IMR-90 (cell line): ENCODE measurements around the gene CYB5R2. TPM values are rescaled to one million over a fixed set of nuclear protein-coding genes. Genes with fewer than 3 reads are reported as not detected.

Experiments
- ATAC-seq: fragments of 200-7000 bp; cut with Tn5 transposase; 2 replicates; pipeline ENCODE4 v1.9.1; 2020; ENCODE audit warnings: low read depth, mild to moderate bottlenecking, moderate library complexity
- BruUV-seq: library from RNA; stranded (reverse); fragments of 400-500 nt; replicated peaks from 2 replicates; lab custom pipeline; 2021; lab: Mats Ljungman, UMichigan
- CTCF ChIA-PET: fragments of 300-600 bp; formaldehyde crosslinking; extraction: SDS; loops from one replicate; lab custom pipeline; 2021; ENCODE audit warnings: antibody characterized with exemption; lab: Yijun Ruan, JAX
- POLR2A ChIA-PET: fragments of 300-600 bp; sonication (Branson Sonifier 250); formaldehyde crosslinking; loops from one replicate; lab custom pipeline; 2022; ENCODE audit warnings: antibody characterized with exemption; ENCODE audit not compliant: unreplicated experiment; lab: Charles Lee
- DNase-seq: peaks from one replicate; pipeline ENCODE4 v3.0.0; 2013
- H2AFZ ChIP-seq: replicated peaks from 2 replicates; pipeline ENCODE3; 2013; ENCODE audit warnings: low read length, mild to moderate bottlenecking; ENCODE audit not compliant: poor library complexity
- H2AK5ac ChIP-seq: 2 replicates; pipeline ENCODE4 v1.6.1; 2013; ENCODE audit warnings: low read depth, low read length, inconsistent platforms
- H2AK9ac ChIP-seq: replicated peaks from 2 replicates; pipeline ENCODE3; 2013; ENCODE audit warnings: mild to moderate bottlenecking, low read depth, low read length, moderate library complexity; ENCODE audit not compliant: poor library complexity
- H2BK120ac ChIP-seq: 2 replicates; pipeline ENCODE4 v1.6.1; 2013; ENCODE audit warnings: low read depth, low read length, inconsistent platforms
- H2BK15ac ChIP-seq: 3 replicates; pipeline ENCODE4 v1.6.1; 2013; ENCODE audit warnings: low read depth, low read length, inconsistent platforms
- H2BK20ac ChIP-seq: 2 replicates; pipeline ENCODE4 v1.6.1; 2013; ENCODE audit warnings: low read depth, mild to moderate bottlenecking, inconsistent platforms, low read length, moderate library complexity
- H2BK5ac ChIP-seq: 2 replicates; pipeline ENCODE4 v1.6.1; 2013; ENCODE audit warnings: mild to moderate bottlenecking, low read depth, low read length, inconsistent platforms; ENCODE audit not compliant: poor library complexity, severe bottlenecking
- H3K14ac ChIP-seq: replicated peaks from 2 replicates; pipeline ENCODE4 v1.6.1; 2013; ENCODE audit warnings: low read depth, low read length, inconsistent platforms
- H3K18ac ChIP-seq: 2 replicates; pipeline ENCODE4 v1.6.1; 2013; ENCODE audit warnings: low read depth, low read length, control low read depth
- H3K23ac ChIP-seq: 2 replicates; pipeline ENCODE4 v1.6.1; 2013; ENCODE audit warnings: low read depth, low read length, inconsistent platforms
- H3K27ac ChIP-seq: 2 replicates; pipeline ENCODE4 v1.5.1; 2013; ENCODE audit warnings: mild to moderate bottlenecking, control low read depth, low read length; ENCODE audit not compliant: insufficient read depth
- H3K27me3 ChIP-seq: 2 replicates; pipeline ENCODE4 v1.6.1; 2013; ENCODE audit warnings: low read length; ENCODE audit not compliant: control insufficient read depth, insufficient read depth
- H3K36me3 ChIP-seq: 2 replicates; pipeline ENCODE4 v1.6.1; 2013; ENCODE audit warnings: low read length, mixed read lengths; ENCODE audit not compliant: control insufficient read depth, insufficient read depth
- H3K4ac ChIP-seq: 2 replicates; pipeline ENCODE4 v1.6.1; 2013; ENCODE audit warnings: low read depth, low read length, inconsistent platforms
- H3K4me1 ChIP-seq: 2 replicates; pipeline ENCODE4 v1.6.1; 2013; ENCODE audit warnings: low read length, mixed read lengths; ENCODE audit not compliant: control insufficient read depth, insufficient read depth
- H3K4me2 ChIP-seq: 2 replicates; pipeline ENCODE4 v1.6.1; 2013; ENCODE audit warnings: low read depth, mild to moderate bottlenecking, control low read depth, low read length, moderate library complexity
- H3K4me3 ChIP-seq: 2 replicates; pipeline ENCODE4 v1.5.1; 2013; ENCODE audit warnings: low read depth, mild to moderate bottlenecking, control low read depth, low read length, moderate library complexity; ENCODE audit not compliant: insufficient read depth
- H3K56ac ChIP-seq: 2 replicates; pipeline ENCODE4 v1.6.1; 2013; ENCODE audit warnings: low read length, inconsistent platforms; ENCODE audit not compliant: insufficient read depth; ENCODE audit errors: extremely low read depth
- H3K79me1 ChIP-seq, 2 experiments: 2 replicates each; pipeline ENCODE4 v1.6.1; 2013; ENCODE audit warnings: low read length in 2 of 2, inconsistent platforms in 1 of 2, low read depth in 1 of 2
- H3K9ac ChIP-seq: 2 replicates; pipeline ENCODE4 v1.6.1; 2013; ENCODE audit warnings: low read depth, low read length, control low read depth
- H3K9me1 ChIP-seq: 2 replicates; pipeline ENCODE4 v1.6.1; 2013; ENCODE audit warnings: low read length, inconsistent platforms; ENCODE audit not compliant: insufficient read depth
- H3K9me3 ChIP-seq: 2 replicates; pipeline ENCODE4 v1.6.1; 2013; ENCODE audit warnings: low read length; ENCODE audit not compliant: control insufficient read depth, insufficient read depth
- H4K20me1 ChIP-seq: 2 replicates; pipeline ENCODE4 v1.6.1; 2013; ENCODE audit warnings: low read length, inconsistent platforms; ENCODE audit not compliant: insufficient read depth
- H4K5ac ChIP-seq: 2 replicates; pipeline ENCODE4 v1.6.1; 2013; ENCODE audit warnings: mild to moderate bottlenecking, low read depth, low read length, control low read depth
- H4K8ac ChIP-seq, 2 experiments: 2 replicates each; pipeline ENCODE4 v1.6.1; 2013; ENCODE audit warnings: low read depth in 2 of 2, low read length in 2 of 2, control low read depth in 1 of 2, inconsistent platforms in 1 of 2
- H4K91ac ChIP-seq: 2 replicates; pipeline ENCODE4 v1.6.1; 2013; ENCODE audit warnings: low read depth, low read length, inconsistent platforms; ENCODE audit not compliant: insufficient read depth
- CHD1 ChIP-seq: IDR thresholded peaks from 2 replicates; pipeline ENCODE4 v1.6.1; 2012; ENCODE audit warnings: low read depth, low read length, improper control_type of control experiment
- ELK1 ChIP-seq: fragments of 150-350 bp; IDR thresholded peaks from 2 replicates; pipeline ENCODE4 v1.6.1; 2016; ENCODE audit warnings: low read depth, mild to moderate bottlenecking, low read length, moderate library complexity, borderline replicate concordance
- NFE2L2 ChIP-seq: fragments of 150-350 bp; IDR thresholded peaks from 2 replicates; pipeline ENCODE4 v1.6.1; 2016; ENCODE audit warnings: low read depth, mild to moderate bottlenecking, low read length
- POLR2A ChIP-seq: IDR thresholded peaks from 2 replicates; pipeline ENCODE4 v1.6.1; 2012; ENCODE audit warnings: mild to moderate bottlenecking, low read depth, low read length
- RAD21 ChIP-seq: IDR thresholded peaks from 2 replicates; pipeline ENCODE4 v1.6.1; 2012; ENCODE audit warnings: low read length, improper control_type of control experiment
- RFX5 ChIP-seq: IDR thresholded peaks from 2 replicates; pipeline ENCODE4 v1.8.0; 2012; ENCODE audit warnings: low read depth, mild to moderate bottlenecking, low read length, moderate library complexity
- SMC3 ChIP-seq: fragments of 150-350 bp; IDR thresholded peaks from 2 replicates; pipeline ENCODE4 v1.6.1; 2016; ENCODE audit warnings: low read depth, mild to moderate bottlenecking, antibody characterized with exemption, low read length, moderate library complexity
- WGBS, 2 experiments: methylation state at CpG; one replicate each; pipeline versions ENCODE4 v1.1.5 to v1.1.7; 2013; ENCODE audit warnings: missing lambda C conversion rate in 2 of 2; ENCODE audit not compliant: insufficient read length in 1 of 2; ENCODE audit errors: extremely low coverage in 2 of 2; 5-methylcytosine and 5-hydroxymethylcytosine counted together
- dilution Hi-C: fragments of 300-500 bp; cut with HindIII; formaldehyde crosslinking; loops from one replicate; pipeline ENCODE4 v1.14.3; 2018; ENCODE audit warnings: low sequenced_read_pairs; ENCODE audit not compliant: unreplicated experiment
- in situ Hi-C: fragments of 300-500 bp; cut with MboI; formaldehyde crosslinking; loops from 3 replicates; pipeline ENCODE4 v1.14.3; 2019; ENCODE audit warnings: low sequenced_read_pairs, inconsistent platforms, mixed read lengths
- intact Hi-C: fragments of 100-400 bp; cut with micrococcal nuclease; formaldehyde crosslinking; loops from 2 replicates; pipeline ENCODE4 v1.10.0; 2022
- polyA plus RNA-seq, 3 experiments: library from polyadenylated mRNA; depleted of rRNA; stranded (reverse); fragments of >200 nt; gene quantifications; 2 replicates each; pipeline ENCODE4 v1.2.3, GENCODE V29; 2012; ENCODE audit warnings: low replicate concordance in 1 of 3
- total RNA-seq: library from RNA; depleted of rRNA; stranded (reverse); fragments of >200 nt; gene quantifications from 2 replicates; pipeline ENCODE4 v1.2.3, GENCODE V29; 2012
- TF ChIP-seq, protein P1 (sequence below): conservative IDR thresholded peaks from 2 replicates; pipeline ENCODE4 v1.5.1; 2012; ENCODE audit warnings: mild to moderate bottlenecking, low read depth, low read length, improper control_type of control experiment

CYB5R2 gene
- total and polyA plus RNA-seq, 2 of the 4 experiments (the other 2 are of a cell fraction): 4.5 to 4.7 TPM

GRCh38 chr11:7690648-7691047 lies 17.3 kb upstream of the CYB5R2 start:
- H3K9ac ChIP-seq: no peak overlapping the region
- intact Hi-C loops: loop anchor here (5.0 kb wide), 1 partner anchor 297 kb away; the partner anchor contains the start of gene EIF3F
- ChIA-PET CTCF (no interaction called here), POLR2A (no interaction called here)
- no peak overlapping the region for H4K8ac ChIP-seq
- H3K9me1 ChIP-seq: no peaks in the 10 kb centered on the region
- peaks cover 14% of the 10 kb centered on the region for H3K27me3 ChIP-seq
- ATAC-seq (no peak), DNase-seq (no peak)
- no peak overlapping the region for H2BK5ac ChIP-seq
- WGBS, 2 experiments: 50% methylated on average over 2 of the region's 6 CpGs; no CpG with 5 or more reads in 1 of the 2 experiments
- H2AK9ac ChIP-seq: no peak overlapping the region
- BruUV-seq: no TSS peak
- H3K36me3 ChIP-seq: no peaks in the 10 kb centered on the region
- no peak overlapping the region for H4K91ac ChIP-seq
- no peaks in the 10 kb centered on the region for H4K20me1 ChIP-seq
- H3K23ac ChIP-seq: no peak overlapping the region
- H3K4ac ChIP-seq: no peak overlapping the region
- H3K18ac ChIP-seq: no peak overlapping the region
- no peak overlapping the region for H3K14ac ChIP-seq
- H2BK15ac ChIP-seq: no peak overlapping the region
- H3K56ac ChIP-seq: no peak overlapping the region
- H2BK20ac ChIP-seq: no peak overlapping the region
- in situ Hi-C loops: loop anchor here (25.0 kb wide), 2 partner anchors 397 to 578 kb away; partner anchors contain the start of gene TUB
- H4K5ac ChIP-seq: no peak overlapping the region
- TF ChIP-seq, protein P1, sequence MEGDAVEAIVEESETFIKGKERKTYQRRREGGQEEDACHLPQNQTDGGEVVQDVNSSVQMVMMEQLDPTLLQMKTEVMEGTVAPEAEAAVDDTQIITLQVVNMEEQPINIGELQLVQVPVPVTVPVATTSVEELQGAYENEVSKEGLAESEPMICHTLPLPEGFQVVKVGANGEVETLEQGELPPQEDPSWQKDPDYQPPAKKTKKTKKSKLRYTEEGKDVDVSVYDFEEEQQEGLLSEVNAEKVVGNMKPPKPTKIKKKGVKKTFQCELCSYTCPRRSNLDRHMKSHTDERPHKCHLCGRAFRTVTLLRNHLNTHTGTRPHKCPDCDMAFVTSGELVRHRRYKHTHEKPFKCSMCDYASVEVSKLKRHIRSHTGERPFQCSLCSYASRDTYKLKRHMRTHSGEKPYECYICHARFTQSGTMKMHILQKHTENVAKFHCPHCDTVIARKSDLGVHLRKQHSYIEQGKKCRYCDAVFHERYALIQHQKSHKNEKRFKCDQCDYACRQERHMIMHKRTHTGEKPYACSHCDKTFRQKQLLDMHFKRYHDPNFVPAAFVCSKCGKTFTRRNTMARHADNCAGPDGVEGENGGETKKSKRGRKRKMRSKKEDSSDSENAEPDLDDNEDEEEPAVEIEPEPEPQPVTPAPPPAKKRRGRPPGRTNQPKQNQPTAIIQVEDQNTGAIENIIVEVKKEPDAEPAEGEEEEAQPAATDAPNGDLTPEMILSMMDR: no peak
- TF ChIP-seq SMC3 (no peak), RFX5 (no peak), CHD1 (no peak), ELK1 (no peak), NFE2L2 (no peak), POLR2A (no peak), RAD21 (no peak)
- no peak overlapping the region for H3K4me3 ChIP-seq
- H2AK5ac ChIP-seq: no peak overlapping the region
- no peak overlapping the region for H3K4me2 ChIP-seq
- no peak overlapping the region for H3K27ac ChIP-seq
- H2BK120ac ChIP-seq: no peak overlapping the region
- H3K9me3 ChIP-seq: no peaks in the 10 kb centered on the region
- no peak overlapping the region for H2AFZ ChIP-seq
- 0 out of 2 replicates have a peak, but pooled peaks cover 2% of the 10 kb centered on the region for H3K4me1 ChIP-seq
- dilution Hi-C loops: no loop called here
- no peaks in the 10 kb centered on the region for H3K79me1 ChIP-seq
